Prostate gland (tissue), 2 donors: ENCODE results near the gene IL32. TPM values are rescaled to one million over a fixed set of nuclear protein-coding genes. Genes with fewer than 3 reads are reported as not detected.

ENCODE experiments used
- DNase-seq: peaks from one replicate; pipeline ENCODE4 v3.0.0-alpha.2; 2019; ENCODE audit warnings: low spot score
- H3K27ac ChIP-seq, 2 donors: fragments of 200-600 bp; sonication (generic); 2 replicates each; pipeline ENCODE4 v1.5.1; 2017 to 2019
- H3K27me3 ChIP-seq: fragments of 200-600 bp; sonication (generic); replicated peaks from 2 replicates; pipeline ENCODE4 v1.5.1; 2019; ENCODE audit not compliant: insufficient read depth
- H3K36me3 ChIP-seq, 2 donors: fragments of 200-600 bp; sonication (generic); 1 replicate in 1 of 2; 2 replicates in 1 of 2; pipeline versions ENCODE4 v1.5.1 to v1.8.1; 2017 to 2019
- H3K4me1 ChIP-seq: fragments of 200-600 bp; sonication (generic); replicated peaks from 2 replicates; pipeline ENCODE4 v1.5.1; 2019
- H3K4me3 ChIP-seq, 2 donors: fragments of 200-600 bp; sonication (generic); 2 replicates each; pipeline ENCODE4 v1.5.1; 2017 to 2019
- H3K9me3 ChIP-seq: fragments of 200-600 bp; sonication (generic); 2 replicates; pipeline ENCODE4 v1.5.1; 2017
- CTCF ChIP-seq, 4 experiments: fragments of 200-600 bp in 2 of 4; fragments of 450-650 bp in 2 of 4; sonication (generic) in 2 of 4; IDR thresholded peaks; 1 replicate in 3 of 4; 2 replicates in 1 of 4; pipeline ENCODE4 v1.5.1; 2016 to 2019; ENCODE audit warnings: antibody characterized with exemption in 4 of 4, mild to moderate bottlenecking in 2 of 4, moderate library complexity in 2 of 4
- POLR2A ChIP-seq: fragments of 450-650 bp; IDR thresholded peaks from one replicate; pipeline ENCODE4 v1.6.1; 2016; ENCODE audit warnings: antibody characterized with exemption, mild to moderate bottlenecking
- POLR2AphosphoS5 ChIP-seq: sonication (generic); formaldehyde crosslinking; IDR thresholded peaks from one replicate; pipeline ENCODE4 v1.6.1; 2017; ENCODE audit warnings: antibody characterized with exemption
- WGBS: methylation state at CpG from one replicate; pipeline ENCODE4 v1.1.5; 2018; 5-methylcytosine and 5-hydroxymethylcytosine counted together
- intact Hi-C: fragments of 100-400 bp; cut with DNase I; formaldehyde crosslinking; loops from one replicate; pipeline ENCODE4 v1.14.2; 2022
- total RNA-seq, 2 donors: library from RNA; depleted of rRNA; stranded (reverse); fragments of >200 nt; gene quantifications; one replicate each; pipeline ENCODE4 v1.1.0, GENCODE V29; 2016

IL32 gene
- total RNA-seq, 2 donors from 2014 or later: 13.5 to 33.3 TPM

GRCh38 chr16:3101018-3101840 is 35.8 kb downstream of the IL32 start:
- Histone ChIP-seq H3K27ac (no peak overlapping the region), H3K9me3 (no peaks in the 10 kb centered on the region), H3K4me1 (no peaks in the 10 kb centered on the region), H3K4me3 (no peak overlapping the region), H3K27me3 (no peaks in the 10 kb centered on the region), H3K36me3 (no peaks in the 10 kb centered on the region)
- TF ChIP-seq POLR2AphosphoS5: no peak
- peak in 1 of 4 experiments; percentile 33 for TF ChIP-seq CTCF (IDR thresholded peaks at IDR 0.05)
- TF ChIP-seq POLR2A: no peak
- WGBS: 60% methylated on average over 29 of the region's 29 CpGs
- DNase-seq: no peak
- intact Hi-C loops: no loop called here

GRCh38 chr16:3101841-3102470 is 36.5 kb downstream of the IL32 start:
- H3K9me3 ChIP-seq: no peaks in the 10 kb centered on the region
- no peak overlapping the region for H3K4me3 ChIP-seq
- no peak for DNase-seq

GRCh38 chr16:3106205-3106928 is 40.9 kb downstream of the IL32 start:
- Histone ChIP-seq H3K9me3 (no peaks in the 10 kb centered on the region), H3K27ac (peak overlapping the region; percentile 73 to 80), H3K27me3 (no peaks in the 10 kb centered on the region), H3K4me1 (no peaks in the 10 kb centered on the region), H3K36me3 (no peaks in the 10 kb centered on the region), H3K4me3 (peak overlapping the region; percentile 46 to 57)
- peak; percentile 93 for DNase-seq
- TF ChIP-seq POLR2AphosphoS5 (peak; percentile 77), CTCF (IDR thresholded peaks at IDR 0.05) (no peak), POLR2A (peak; percentile 70)
- WGBS: under 1% methylated on average over 53 of the region's 74 CpGs
- intact Hi-C loops: no loop called here

More at GRCh38 chr16:3101841-3102470, 36.5 kb downstream of the IL32 start:
- TF ChIP-seq POLR2AphosphoS5: no peak
- TF ChIP-seq POLR2A: no peak
- TF ChIP-seq CTCF (IDR thresholded peaks at IDR 0.05): no peak
- 58% methylated on average over 27 of the region's 27 CpGs for WGBS
- Histone ChIP-seq H3K36me3 (no peaks in the 10 kb centered on the region), H3K27ac (no peak overlapping the region), H3K27me3 (no peaks in the 10 kb centered on the region), H3K4me1 (no peaks in the 10 kb centered on the region)
- intact Hi-C loops: no loop called here

GRCh38 chr16:3112058-3112880 is 46.8 kb downstream of the IL32 start, which contains the start of gene ZNF205:
TSS of gene ZNF205 (plus strand) at chr16:3112586. CDS start at chr16:3113431, 845 bp downstream.
- WGBS: 11% methylated on average over 23 of the region's 23 CpGs
- peak within 1 kb of the TSS; percentile 57 to 59 for H3K4me3 ChIP-seq
- no peaks in the 10 kb centered on the region for H3K36me3 ChIP-seq
- H3K4me1 ChIP-seq: peaks cover 8% of the 10 kb centered on the region
- DNase-seq: peak; percentile 64
- TF ChIP-seq POLR2A (no peak), POLR2AphosphoS5 (peak; percentile 76), CTCF (IDR thresholded peaks at IDR 0.05) (no peak)
- no peaks in the 10 kb centered on the region for H3K27me3 ChIP-seq
- intact Hi-C loops: no loop called here
- no peaks in the 10 kb centered on the region for H3K9me3 ChIP-seq
- peak within 1 kb of the TSS; percentile 58 to 60 for H3K27ac ChIP-seq
